Stimulated activated CD8-positive, alpha-beta memory T cell treated with anti-CD3 and anti-CD28 coated beads, Interleukin-15, amount 100 ng/mL, for 48 hours (primary cell): ENCODE data around the gene FAXC.
A peak's percentile ranks its signal among the peaks of the same experiment; 100 is the strongest.
"Not testable (repeated sequence)": the region's sequence is repeated elsewhere in the genome, so short reads cannot be mapped to it uniquely, and the experiment has no call there.

ENCODE experiments used
- DNase-seq, 2 donors: peaks; one replicate each; pipeline ENCODE4 v3.0.0-alpha.2; 2020; ENCODE audit warnings: low read depth in 2 of 2

FAXC gene

DNA sequence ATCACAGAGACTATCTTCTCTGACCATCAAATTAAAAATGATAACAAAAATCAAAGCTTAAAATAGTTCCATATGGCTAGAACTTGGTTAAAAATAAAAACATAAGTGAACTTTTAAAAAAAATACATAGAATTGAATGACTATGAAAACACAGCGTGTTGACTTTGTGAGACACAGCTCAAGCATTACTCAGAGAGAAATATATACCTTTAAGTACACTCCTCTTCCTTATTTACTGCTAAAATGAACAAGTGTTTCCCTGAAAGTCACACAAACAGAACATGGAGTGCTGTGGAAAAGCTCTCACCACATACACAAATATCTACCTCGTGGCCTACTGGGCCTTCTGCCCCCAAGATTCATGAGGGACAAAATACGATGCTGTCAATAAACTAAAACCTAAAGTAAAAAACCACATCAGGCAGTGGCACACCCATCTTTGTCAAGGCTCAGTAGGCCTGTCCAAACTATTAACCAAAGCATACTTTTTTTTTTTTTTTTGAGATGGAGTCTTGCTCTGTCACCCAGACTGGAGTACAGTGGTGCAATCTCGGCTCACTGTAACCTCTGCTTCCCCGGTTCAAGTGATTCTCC is 7.5 kb downstream of the FAXC start:
- no peak for DNase-seq

DNA sequence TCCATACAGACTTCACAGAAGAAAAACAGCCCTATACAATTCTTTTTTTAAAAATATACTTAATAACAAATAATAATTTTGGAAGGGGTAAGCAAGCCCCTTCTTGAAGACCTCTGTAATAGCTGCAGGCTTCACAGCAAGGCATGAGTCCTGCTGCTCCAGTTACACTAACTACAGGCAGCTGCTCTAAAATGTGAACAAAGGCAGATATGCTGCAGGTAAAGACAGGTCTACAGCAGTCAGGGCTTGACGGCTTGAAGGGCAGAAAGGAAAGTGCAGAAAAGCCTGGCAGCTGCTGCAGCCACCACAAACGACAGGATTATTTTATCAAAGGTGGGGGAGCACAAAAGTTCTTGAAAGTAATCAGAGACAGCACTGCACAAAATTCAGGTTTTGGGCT is 11.3 kb downstream of the FAXC start:
- no peak for DNase-seq

DNA sequence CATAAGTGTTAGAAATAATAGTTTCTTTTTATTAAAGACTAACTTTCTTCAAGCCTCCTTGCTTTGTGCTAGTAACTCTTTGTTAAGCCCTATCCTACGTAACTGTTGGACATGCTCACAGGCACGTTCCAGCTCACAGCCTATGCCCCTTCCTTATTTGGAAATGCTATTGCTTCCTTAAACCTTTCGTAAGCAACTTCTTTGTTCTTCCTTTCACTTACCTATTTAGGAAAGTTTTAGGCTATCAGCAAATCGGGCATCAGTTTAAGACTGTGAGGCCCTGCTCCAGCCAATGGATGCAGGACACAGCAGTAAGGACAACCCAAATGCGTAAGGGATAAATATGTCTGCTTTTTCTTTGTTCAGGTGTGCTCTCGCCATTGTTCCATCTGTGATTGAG is 14.2 kb downstream of the FAXC start:
- not testable (repeated sequence) for DNase-seq

DNA sequence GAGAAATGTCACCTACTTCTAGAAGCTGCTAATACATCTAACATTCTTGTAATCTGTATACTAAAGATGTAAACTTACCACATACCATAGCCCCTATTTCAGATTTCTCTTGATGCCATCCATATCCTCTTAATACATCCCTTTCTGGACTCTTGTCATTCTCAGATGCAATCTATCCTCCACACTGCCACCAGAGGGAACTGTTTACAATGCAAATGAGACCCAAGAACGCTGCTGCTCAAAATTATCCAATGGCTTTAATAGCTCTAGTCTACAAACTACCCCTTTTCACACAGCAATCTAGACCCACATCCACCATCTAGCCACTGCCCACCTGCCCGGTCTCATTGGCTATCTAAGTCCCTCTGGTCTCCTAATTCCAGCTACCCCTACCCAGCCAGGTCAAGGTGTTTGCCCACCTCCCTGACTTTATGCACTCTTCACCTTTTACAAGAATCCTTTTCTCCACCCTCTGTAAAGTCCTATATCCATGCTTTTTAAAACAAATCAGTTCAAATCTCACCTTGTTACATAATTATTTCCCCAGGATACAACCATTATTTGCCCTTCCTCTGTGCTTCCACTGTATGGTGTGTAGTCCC is 14.8 kb downstream of the FAXC start:
- no peak for DNase-seq

DNA sequence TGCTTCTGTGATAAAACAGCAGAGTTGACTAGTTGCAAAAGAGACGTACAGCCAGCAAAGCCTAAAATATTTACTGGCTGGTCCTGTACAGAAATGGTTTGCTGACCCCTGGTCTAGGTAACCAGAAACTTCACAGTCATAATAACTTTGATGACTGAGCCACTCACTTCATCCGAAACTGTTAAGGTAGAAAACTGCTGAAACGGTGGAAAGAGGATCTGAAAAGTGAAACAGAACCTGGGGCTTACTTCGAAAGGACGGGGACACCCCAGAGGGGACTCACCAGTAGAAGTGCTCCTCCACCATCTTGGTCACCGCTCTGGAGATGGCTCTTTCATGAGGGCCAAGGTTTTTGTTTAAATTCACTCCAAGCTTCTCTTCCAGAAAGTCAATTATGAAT is 16.4 kb downstream of the FAXC start:
- DNase-seq, result no peak

DNA sequence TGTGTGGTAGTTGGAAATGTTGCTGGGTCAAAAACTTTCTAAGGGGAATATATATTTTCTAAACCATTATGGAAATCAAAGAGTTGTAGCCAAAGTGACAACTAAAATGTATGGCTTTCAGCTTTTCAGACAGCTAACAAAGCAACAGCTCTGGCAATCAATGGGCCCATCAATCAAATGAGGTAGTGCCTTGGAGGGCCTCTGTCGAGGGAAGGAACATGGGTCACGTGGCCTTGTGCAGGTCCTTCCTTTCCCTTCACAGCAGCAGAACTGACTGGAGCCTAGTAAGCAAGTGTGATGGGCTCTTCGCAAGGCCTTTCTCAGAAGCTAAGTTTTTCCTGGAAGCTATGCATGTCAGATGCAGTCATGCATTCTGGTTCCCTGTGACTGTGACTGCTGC is 17.9 kb downstream of the FAXC start:
- DNase-seq, result no peak

DNA sequence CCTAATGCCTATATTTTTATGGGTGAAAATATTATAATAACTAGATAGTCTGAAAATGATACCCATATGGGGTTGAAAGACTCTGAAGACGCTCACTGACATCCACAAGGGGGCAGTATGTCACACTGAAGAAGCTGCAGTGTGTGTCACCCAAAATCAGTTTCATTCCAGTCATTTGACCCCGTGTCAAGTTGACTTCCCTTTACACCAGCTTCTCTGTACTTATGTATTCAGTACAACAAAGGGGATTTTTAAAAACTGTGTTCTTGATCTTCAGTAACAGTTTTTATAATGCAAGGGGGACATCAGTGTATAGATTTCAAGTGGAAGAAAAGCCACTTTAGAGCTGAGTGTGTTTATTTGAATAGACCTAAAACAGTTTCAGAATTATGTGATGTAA is 19.3 kb downstream of the FAXC start:
- peak; percentile 24 to 41 for DNase-seq

DNA sequence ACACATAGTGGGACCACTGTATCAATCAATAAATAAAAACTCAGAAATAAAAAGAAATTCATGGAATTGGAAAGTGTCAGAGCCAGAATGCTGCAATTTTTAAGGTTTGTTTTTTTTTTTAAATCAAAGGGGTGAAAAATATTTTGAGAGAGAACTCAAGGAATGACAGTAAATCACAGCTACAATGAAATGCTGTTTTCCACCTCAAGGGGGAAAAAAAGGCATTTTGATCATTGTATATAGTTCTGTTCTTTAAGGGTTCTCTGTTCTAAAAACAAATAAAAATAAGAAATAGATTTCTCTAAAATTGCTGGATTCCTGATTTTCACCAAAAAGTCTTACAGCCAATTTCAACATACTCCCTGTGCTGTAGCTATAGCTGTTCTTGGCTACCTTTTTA is 24.5 kb downstream of the FAXC start:
- DNase-seq, result no peak

DNA sequence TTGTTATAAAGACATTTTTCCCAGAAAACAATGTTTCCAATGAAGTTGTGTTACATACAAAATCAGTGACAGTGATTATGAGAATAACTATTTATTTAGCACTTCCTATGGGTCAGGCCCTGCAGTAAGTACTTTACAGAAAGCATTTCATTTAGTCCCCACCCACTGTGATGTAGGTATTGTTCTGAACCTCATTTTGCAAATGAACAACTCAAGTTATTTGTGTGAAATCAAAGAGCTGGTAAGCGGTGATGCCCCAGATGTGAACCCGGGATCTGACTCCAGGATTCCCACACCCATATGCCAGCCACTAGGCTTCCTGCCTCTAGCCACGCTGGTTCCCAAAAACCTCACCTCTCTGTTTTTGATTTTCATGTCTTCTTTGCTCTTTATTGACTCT is 30.9 kb downstream of the FAXC start:
- no peak for DNase-seq

DNA sequence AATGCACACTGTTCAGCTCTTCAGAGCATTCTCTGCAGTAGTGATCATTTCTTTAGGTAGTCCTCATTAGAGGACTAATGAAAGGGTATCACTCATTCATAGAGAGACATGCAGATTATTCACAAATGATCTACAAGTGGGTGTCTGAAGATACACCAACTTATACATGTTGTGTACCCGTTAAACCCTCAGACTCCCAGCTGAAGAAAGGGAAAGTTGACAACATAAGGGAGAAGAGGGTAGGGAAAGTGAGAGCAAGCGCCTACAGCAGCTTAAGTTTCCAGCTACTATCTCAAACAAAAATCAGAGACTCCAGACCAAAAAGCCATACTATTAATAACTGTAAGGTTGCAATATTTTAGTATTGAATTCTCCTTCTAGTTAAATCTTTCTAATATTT is 37.1 kb downstream of the FAXC start:
- DNase-seq, result no peak

DNA sequence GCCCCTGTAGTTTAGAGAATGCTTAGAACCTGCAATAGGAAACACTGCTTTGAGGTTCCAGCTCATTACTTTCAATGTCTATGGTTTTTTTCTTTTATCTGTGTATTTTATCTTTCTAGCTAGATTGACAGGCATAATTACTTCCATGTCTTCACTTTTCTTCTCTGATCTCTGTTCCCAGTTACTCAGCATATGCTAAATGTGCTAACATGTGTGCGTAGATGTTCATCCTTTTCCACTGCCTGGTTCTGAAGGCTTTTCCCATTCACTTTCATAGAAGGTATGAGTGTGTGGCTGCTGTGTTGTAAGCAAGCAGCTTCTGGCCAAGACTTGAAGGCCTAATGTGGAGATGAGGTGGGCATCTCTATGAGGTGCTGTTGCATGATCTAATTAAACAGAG is 38.9 kb downstream of the FAXC start:
- no peak for DNase-seq

DNA sequence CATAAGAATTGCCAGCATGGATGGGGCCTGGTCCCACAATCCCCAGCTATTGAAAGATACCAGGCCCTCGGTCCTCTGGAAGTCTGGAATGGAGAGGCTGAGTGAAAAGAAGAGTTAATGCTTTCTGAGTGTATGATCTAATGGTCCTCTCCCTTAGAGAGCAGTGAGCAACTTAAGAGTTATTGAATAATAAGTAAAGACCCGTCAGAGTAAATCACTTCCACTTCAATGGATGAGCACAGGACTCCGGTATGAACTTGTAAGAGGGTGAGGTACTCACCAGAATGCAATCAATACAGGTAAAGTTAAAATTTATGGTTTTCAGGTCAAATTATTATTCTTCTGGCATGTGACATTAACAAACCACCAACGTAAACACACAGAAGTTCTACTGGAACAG is 39.9 kb downstream of the FAXC start:
- DNase-seq, result no peak

DNA sequence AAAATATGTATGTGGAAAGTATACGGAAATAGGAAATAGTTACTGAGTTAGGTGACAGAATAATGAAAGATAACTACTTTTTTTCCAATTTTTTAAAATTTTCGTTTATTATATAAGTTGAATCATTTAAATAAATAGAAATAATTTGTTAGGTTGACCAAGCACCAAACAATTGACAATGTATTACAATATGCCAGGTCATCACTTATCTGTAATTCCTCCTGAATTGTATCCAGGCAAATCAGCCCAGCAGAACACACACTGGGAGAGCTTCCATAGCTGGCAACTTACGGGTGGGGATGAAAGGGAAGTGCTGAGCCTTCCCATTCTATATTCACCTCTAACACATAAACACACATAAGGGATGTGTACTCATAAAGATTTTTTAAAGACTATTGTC is 40.7 kb downstream of the FAXC start:
- DNase-seq, result no peak

DNA sequence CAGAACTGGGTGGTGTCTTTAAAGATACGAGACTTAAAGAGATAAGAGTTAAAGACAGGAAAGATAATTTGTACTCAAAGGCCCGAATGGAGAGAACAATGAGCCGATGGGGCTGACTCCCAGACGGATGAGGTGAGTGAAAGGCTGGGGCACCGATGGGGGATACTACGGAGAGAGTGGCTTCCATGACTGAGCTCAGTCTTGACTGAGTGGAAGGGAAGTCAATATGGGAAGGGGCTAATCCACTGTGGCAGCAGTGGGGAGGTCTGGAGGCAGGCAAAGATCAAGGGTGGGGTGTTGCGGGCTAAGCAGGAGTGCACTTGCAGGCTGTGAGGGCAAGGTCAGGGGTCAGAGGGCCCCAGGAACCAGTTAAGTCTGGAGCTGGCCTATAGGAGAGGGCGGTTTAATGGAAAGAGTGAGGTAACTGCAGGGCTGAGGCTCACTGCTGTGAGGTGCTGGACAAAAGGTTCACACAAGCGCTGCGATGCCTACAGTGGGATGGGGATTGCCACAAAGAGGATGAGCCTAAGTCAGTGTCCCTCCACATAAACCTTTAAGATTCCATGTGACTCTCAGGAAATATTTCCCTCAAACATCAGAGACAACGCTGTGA is 42.1 kb downstream of the FAXC start:
- DNase-seq, result no peak

DNA sequence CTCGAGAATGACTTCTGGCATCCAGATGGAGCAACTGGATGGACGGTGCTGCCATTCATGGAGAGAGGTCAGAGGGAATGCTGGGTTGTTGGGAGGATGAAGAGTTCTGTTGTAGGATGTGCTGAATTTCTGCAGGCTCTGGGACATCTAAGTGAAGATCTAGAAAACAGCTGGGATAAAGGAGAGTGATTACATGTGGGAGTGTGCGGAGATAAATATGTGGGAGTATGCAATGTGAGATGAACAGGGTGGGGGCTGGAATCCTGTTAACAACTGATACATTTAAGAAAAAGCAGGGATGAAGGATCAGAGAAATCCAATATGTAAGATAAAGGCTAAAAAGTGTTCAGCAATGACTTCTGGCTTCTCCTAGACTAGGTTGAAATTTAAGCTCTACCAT is 43.1 kb downstream of the FAXC start:
- no peak for DNase-seq

DNA sequence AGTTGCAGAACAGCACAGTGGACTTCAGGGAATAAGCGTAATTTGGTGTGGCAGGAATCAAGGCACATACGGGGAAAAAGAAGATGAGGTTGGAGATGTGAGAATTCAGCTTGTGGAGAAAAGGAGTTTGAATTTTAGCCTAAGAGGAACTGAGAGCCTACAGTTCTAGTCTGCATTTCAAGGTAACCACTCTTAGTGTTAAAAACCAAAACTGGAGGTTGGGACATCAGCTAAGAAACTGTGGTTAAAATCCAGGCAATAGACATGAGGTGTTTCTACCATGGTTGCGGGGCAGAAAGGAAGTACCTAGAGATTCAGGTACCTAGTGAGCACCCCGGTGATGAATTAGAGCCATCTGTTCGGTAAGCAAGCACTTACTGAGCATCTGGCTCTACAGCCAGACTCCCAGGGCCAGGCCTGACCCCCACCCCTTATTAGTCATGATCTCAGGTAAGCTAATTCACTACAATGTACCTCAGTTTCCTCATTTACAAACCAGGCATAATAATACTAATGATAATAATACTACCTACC is 44.4 kb downstream of the FAXC start:
- DNase-seq, result no peak

DNA sequence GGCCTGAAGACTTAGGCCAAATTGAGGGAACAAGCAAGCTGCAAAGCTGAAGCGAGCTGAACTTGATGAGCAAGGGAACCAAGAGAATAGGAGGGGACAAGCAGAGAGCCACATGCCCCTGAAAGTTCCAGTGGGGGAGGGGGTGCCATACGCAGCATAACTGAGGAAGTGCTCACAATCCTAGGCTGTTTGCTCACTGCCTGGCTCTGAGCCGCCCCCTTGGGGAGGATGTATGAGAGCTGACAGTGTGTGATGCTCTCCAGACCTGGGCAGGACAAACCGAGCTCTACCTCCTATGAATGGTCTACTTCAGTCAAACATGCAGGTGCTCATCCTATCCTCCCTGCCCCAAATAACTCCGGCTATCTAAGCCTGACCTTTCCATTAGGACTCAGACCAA is 52.1 kb downstream of the FAXC start:
- no peak for DNase-seq

DNA sequence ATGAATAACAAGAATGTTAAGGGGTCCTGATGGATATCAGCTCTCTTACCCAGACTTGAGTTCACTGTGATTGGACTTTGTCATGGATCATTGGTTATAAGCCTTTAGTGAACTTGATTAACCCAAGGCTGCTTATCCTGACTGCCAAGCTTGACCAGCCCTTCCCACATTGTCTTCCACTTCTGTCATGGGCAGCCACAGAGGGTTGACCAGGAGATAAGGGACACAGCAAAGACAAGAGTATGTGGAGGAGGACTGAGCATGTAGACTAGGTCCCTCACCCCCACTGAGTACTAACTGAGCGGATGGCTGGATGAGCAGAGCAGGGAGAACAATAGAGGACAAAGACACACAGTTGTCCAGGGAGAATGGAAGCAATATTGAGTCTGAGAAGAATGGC is 52.5 kb downstream of the FAXC start:
- DNase-seq, result no peak

DNA sequence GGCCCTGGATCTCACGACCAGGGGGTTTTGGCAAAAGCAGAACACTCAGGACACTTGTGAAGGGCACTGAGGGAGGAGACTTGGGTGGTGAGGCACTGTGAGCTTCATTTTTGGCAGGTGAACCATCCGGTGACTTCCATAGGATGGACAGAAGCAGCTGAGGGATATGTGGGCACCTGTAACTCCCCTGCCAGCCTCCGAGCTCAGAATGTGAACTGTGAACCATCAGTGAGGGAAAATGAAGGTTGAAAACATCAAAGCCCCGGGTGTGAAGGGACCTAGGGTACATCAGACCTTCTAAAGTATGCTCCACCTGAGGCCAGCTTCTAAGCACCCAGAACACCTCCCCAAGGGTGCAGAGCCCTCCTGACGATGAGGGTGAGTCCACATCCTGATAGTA is 53.2 kb downstream of the FAXC start:
- DNase-seq, result no peak

DNA sequence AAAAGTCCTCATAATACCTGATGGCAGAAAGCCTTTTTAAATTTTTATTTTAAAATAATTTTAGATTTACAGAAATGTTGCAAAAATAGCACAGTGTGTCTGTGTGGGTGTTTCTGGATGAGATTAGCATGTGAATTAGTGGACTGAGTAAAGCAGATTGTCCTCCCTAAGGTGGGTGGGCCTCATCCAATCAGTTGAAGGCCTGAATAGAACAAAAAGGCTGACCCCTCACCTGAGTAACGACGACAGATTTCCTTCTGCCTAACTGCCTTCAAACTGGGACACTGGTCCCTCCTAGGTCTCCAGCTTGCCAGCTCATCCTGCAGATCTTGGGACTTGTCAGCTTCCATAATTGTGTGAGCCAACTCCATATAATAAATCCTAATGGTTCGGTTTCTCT is 54.2 kb downstream of the FAXC start:
- DNase-seq, result no peak

DNA sequence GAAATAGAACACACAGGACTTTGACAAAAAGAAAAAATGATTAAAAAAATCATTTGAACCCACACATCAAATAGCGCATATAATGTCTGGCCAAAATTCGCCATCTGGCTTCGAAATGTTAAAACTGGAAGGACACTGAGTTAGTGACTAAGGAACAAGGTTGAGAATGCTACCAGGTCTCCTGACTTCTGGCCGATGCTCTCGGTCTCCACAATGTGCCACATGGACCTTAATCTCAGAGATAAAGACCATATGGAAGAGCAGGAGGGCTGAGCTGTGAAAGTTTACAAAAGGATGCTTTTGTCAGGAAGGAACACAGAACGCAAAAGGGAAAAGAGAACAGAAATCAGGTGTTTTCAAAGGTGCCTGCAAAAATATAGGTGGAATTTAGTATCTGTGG is 54.7 kb downstream of the FAXC start:
- DNase-seq, result no peak

DNA sequence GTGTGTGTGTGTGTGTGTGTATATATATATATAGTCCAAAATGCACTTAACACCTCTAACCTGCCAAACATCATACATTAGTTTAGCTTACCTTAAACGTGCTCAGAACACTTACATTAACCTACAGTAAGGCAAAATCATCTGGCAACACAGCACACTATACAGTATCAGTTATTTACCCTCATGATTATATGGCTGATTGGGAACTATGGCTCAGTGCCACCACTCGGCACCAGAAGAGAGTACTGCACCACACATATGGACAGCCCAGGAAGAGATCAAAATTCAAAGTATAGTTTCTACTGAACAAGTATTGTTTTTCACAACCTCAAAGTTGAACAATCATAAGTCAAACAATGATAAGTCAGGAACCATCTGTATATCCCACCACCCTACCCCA is 59.8 kb downstream of the FAXC start:
- no peak for DNase-seq

DNA sequence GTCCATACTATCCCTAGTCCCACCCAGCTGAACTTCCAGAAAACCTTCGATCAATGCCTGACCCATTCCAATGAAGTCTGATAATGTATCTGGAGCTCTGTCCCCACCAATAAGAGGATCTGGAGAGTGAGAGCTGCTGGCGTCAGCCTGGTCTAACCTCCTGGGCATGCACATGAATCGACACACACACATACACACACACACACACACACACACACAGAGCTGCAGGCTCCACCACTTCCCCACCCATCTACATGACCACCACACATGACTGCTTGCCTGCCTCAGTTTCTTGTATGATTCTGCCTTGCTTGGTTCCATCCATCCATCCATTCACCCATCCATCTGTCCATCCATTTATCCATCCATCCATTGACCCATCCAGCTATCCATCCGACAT is 60.8 kb downstream of the FAXC start:
- DNase-seq, result no peak

DNA sequence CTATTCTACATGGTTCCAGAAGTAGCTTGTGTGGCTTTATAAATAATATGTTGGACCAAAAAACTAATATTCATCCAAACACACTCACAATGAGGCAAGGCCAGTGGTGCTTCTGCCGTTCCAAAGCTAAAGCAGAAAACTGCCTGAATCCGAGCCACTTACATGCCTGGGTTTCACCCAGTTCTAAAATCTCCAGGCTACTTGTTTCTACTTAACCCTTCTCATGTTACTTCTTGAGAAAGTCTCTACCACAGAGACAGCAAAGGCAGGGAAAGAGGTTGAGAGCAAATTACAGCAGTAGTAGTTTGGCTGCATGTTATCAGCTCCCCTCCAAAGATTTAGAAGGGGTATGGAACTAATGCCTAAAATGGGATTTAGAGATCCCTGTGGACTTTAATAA is 62.0 kb downstream of the FAXC start:
- no peak for DNase-seq
